ENCODE measurements around the gene PCDHB6.
"Not testable (repeated sequence)": the region's sequence is repeated elsewhere in the genome, so short reads cannot be mapped to it uniquely, and the experiment has no call there.

- not testable (repeated sequence) for TF ChIP-seq YY1 (IDR thresholded peaks at IDR 0.05; ENCODE audit: insufficient read depth, insufficient read length); SUZ12 (IDR thresholded peaks at IDR 0.05; ENCODE audit: extremely low read depth, insufficient read depth, insufficient read length)
Observed at GRCh38 chr5:141152096-141152495, 2.2 kb downstream of the PCDHB6 start.
